Skin epidermis (tissue), 12 donors: ENCODE results near the gene STK17A.
"Not testable (repeated sequence)": the region's sequence is repeated elsewhere in the genome, so short reads cannot be mapped to it uniquely, and the experiment has no call there.

Source experiments
- H3K27ac ChIP-seq, 21 experiments: fragments of 200-600 bp; sonication (generic) in 11 of 21; one replicate each; pipeline ENCODE4 v1.5.0; 2020; ENCODE audit warnings: mild to moderate bottlenecking in 3 of 21, inconsistent platforms in 2 of 21, moderate library complexity in 2 of 21
- H3K4me3 ChIP-seq, 7 experiments: fragments of 200-600 bp; sonication (generic) in 2 of 7; one replicate each; pipeline ENCODE4 v1.5.0; 2020; ENCODE audit warnings: inconsistent platforms in 2 of 7, mild to moderate bottlenecking in 2 of 7, moderate library complexity in 1 of 7

Gene STK17A

DNA sequence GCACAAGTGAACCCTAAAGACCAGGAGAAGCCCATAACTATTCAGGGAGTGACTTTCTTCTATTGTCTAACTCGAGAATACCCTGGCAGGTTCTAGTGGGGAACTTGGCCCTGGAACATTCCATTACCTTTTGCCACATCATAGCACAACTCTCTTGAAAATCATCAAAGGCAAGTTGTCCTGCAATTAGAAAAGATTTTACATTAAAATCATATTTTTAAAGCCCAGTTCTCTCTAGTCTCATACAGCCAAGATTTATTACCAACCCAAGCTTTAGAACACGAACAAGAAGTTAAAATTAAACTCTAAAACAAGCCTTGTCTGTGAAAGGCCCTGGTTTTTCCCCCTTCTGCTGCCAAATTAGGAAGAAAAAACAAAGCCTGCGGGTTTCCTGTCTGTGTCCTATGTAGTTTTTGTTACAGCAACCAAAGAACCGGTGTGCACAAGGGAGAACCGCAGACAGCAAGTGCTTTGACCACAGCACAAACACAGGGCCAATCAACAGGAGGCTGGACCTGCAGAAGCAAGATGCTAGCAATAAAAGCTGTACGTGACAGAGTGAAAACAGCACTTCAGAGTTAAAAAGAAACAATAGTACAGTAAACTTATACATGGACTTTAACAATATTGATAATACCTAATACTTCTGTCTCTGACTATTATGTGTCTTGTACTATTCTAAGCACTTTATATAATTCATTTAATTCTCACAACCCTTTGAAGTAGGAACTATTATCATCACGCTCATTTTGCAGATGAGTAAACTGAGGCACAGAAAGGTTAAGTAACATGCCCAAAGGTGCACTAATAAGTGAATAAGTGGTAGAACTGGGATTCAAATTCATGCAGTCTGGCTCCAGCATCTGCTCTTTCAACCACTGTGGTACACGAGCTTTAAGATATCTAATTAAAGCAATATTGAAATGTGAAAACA is 65.8 kb downstream of the STK17A start:
- H3K4me3 ChIP-seq: peak overlapping the region in 1 of 7 experiments; percentile 1
- peak overlapping the region in 20 of 21 experiments; percentile 26 to 98 (median 88) for H3K27ac ChIP-seq

DNA sequence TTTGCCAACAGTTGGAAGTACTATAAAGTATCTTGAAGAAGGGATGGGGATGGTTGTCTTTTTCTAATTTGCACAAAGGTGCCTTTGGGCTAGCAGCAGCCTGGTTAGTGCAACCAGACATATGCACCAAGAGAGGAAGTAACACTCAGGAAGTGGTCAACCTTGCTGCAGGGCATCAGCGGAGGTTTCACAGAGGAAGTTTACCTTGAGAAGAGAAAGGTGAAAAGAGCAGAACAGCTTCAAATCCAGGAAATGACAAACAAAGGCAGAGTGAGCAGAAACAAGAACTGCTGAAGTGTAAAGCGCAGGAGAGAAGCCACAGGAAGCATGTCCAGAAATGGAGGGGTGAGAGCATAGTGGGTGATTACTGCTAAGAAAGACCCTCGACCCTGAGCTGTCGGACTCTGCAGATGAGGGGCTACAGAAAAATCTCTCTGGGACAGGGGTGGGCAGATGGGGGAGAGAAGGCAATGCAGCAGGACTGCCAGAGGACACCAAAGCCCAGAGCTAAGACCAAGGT is 66.9 kb downstream of the STK17A start:
- no peak overlapping the region for H3K4me3 ChIP-seq

DNA sequence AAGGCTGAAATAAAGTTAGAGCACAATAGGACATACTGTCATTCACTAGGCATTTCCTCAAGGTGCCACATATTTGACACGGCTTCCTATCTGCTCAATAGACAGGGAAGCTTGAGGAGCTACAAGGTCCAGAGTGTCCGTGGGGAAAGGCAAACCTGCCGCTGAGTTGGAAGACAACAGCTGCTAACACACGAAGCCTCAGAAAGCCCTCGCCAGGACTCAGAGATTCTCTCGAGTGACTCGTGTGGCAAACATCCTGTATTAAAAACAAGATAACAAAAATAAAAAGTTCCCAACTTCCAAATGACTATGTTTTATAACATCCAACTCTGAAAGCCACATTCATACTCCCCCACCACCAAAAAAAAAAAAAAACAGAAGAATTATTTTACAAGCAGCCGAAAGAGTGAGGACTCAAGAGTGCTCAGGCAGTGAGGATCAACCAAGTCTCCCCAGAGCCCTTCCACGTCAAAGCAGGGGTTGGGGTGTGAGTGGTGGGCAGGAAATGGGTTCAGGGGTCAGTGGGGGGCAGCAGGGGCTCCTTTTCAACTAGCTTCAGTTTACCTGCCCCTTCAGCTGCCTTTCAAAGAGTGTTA is 67.6 kb downstream of the STK17A start:
- Histone ChIP-seq H3K4me3 (no peak overlapping the region), H3K27ac (peak overlapping the region in 19 of 21 experiments; percentile 13 to 98 (median 72))

More for the DNA sequence above, 66.9 kb downstream of the STK17A start:
- H3K27ac ChIP-seq: peak overlapping the region in 18 of 21 experiments; percentile 13 to 98 (median 76)

DNA sequence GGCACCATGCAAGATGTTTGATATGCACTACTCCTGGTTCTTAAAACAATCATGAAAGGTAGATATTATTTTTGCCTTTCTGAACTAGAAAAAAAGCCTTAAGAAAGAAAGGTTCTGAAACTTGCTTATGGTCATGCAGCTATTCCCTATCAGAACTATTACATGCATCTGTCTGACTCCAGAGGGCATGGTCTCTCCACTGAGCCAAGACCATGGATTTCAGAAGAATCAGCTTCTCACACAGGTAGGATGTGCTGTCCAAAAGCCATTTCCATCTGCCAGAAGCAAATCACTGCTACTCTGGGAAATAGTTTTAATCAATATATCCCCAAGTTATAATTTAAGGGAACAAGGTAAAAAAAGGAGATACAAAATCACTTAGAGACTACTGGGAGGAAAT is 69.5 kb downstream of the STK17A start:
- H3K27ac ChIP-seq: peak overlapping the region in 12 of 21 experiments; percentile 8 to 98 (median 93)

DNA sequence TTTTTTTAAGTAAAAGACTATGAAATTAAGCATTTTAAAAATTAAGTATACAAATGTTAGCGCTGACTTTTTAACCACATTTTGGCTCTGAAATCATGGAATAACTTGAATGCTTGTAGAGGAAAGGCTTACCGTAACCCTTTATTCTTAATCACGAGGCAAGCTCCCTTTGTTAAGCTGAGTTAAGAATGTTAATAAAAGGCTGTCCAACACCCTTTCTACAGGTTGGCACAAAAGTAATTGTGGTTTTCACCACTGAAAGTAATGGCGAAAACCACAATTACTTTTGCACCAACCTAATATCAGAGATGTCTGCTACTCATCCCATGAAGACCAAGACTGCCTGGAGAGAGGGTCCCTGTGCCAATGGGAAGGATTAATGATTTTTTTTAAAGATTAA is 70.6 kb downstream of the STK17A start:
- Histone ChIP-seq H3K27ac (peak overlapping the region in 3 of 21 experiments; percentile 4 to 39 (median 29)), H3K4me3 (no peak overlapping the region)

More for the DNA sequence above, 69.5 kb downstream of the STK17A start:
- no peak overlapping the region for H3K4me3 ChIP-seq

DNA sequence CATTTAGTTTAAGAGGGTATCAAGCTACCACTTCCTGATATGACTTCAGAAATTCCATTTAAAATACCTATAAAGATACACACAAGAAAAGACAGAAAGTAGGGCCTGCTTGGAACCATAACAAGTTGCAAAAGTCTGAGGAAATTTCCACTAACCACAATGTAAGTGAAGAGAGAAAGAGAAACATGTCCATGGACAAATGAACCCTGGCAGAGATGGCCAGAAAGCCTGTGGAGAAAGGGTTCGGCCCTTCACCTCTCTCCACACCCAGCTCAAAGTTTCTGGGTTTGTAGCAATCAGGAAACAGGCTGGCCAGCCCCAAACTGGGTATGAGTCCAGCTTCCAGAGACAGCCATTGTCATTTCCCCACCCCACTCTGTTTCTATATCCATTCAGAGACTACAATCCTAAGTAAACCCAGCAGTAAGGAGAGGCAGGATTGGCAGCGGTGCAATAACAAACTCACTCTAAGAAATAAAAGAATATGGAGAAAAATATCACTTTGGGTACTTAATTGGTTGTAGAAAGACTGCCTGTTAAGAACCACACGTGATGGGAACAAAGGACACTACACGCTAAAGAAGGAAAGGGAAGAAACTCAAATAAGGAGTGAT is 71.1 kb downstream of the STK17A start:
- Histone ChIP-seq H3K27ac (peak overlapping the region in 2 of 21 experiments; percentile 4 to 40), H3K4me3 (no peak overlapping the region)

DNA sequence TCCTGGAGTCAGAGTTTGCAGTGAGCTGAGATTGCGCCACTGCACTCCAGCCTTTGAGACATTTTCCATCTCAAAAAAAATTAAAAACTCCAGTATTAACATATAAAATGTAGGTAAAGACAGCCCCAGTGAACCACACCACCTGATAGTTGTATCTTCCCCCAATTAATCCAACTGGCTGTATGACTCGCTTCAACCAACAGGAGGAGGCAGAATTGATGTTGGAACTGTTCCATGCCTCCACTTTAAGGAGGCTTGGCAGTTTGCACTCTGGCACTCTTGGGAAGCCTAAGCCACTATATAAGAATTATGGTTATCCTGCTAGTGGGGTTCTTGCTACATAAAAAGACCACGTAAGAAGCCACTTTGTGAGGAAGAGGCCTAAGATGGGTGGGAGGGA is 72.7 kb downstream of the STK17A start:
- no peak overlapping the region for H3K4me3 ChIP-seq
- no peak overlapping the region for H3K27ac ChIP-seq

DNA sequence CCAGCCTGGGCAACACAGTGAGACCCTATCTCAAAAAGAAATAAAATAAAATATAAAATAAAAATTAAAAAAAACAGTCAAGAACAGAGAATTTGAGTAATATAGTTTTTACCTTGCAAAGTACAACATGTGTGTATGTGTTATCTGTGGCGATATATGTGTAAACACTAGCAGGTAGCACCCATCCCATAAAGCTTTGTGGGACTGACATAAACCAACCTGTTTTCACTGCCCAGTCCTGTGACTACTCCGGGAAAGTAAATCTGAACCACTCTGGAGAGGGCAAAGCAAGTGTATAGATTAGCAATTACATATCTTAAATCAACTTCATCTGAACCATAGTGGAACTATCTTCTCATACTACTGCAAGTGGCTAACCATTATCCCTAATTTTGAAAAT is 74.1 kb downstream of the STK17A start:
- Histone ChIP-seq H3K27ac (no peak overlapping the region), H3K4me3 (no peak overlapping the region)

DNA sequence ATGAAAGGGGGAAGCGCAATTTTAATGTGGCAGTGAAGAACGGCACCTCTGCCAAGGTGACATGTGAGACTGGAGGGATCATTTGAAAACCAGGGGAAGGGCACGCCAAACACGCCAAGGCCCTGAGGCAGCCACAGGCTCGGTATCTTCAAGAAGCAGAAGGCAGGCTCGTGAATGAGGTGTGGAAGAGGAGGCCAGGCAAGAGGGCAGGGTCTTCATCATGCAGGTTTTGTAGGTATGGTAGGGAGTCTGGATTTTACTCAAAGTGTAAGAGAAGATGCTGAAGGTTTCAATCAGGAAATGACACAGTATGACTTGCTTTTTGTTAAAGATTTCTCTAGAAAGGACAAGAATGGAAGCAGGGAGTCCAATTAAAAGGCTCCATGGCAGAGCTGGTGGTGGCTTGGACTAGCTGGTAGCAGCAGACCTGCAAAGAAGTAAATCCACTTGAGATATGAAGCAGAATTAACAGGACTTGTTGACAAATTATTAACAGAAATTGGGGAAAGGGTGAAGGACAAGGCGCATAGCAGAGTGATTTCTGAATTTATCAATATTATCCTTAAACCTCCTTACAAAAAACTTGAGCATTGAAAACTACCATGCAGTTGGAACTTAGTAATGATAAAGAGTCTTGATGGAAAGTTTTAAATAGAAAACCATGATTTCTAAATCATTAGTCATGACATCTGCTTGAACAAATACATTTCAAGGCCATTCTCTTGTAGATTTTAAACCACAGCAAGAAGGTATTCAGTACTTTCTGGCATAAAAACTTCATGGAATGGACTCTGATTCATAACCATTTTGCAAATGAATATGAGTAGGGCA is 76.0 kb downstream of the STK17A start:
- H3K27ac ChIP-seq: peak overlapping the region in 13 of 21 experiments; percentile 7 to 91 (median 53)
- H3K4me3 ChIP-seq: no peak overlapping the region

DNA sequence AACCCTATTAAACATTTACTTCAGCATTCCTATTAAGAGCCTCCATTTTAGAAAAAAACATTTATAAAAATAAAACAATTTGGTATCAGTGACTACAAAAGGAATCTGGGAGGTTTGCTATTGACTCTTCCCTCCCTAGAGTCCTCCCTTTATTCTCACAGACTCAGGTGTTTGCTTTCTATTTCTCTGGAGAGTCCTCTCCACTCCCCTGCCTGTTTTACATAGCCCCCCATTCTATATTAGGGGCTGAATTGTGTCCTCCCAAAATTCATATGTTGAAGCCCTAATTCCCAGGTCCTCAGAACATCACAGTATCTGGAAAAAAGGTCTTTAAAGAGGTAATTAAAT is 76.6 kb downstream of the STK17A start:
- Histone ChIP-seq H3K4me3 (no peak overlapping the region), H3K27ac (peak overlapping the region in 7 of 21 experiments; percentile 34 to 91 (median 56))

DNA sequence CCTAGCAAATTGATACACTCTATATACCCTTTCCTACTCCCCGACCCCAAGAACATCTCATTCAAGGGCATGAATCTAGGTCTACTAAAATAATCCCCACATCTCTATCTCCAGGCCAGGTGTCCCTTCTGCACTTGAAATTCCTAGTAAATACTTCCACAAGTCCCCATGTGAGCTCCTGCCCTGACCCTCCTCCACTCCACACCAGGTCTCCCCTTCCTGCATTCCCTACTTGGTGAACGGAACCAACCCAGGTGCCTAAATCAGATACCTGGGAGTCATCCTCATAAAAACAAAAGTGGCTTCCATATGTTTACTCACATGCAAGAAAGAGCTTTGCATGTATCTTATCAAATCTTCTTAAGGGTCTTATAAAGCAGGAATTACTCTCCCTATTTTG is 77.2 kb downstream of the STK17A start:
- no peak overlapping the region for H3K4me3 ChIP-seq
- peak overlapping the region in 3 of 21 experiments; percentile 39 to 91 (median 74) for H3K27ac ChIP-seq

DNA sequence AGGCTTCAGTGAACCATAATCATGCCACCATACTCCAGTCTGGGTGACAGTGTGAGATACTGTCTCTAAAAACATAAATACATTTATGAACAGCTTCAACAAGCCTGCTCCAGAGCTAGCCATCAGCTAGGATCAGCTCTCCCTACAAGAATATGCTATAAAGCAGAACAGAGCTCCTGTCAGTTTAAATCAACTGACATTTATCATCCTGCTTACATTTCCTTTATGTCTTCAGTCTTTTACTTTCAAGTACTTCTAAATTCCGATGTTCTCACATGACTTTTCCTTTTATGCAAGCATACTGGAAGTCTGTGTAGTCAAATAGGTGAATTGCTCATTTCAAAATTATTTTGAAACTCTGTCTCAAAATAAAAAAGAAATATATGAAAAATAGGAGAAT is 81.8 kb downstream of the STK17A start:
- Histone ChIP-seq H3K27ac (no peak overlapping the region), H3K4me3 (no peak overlapping the region)

DNA sequence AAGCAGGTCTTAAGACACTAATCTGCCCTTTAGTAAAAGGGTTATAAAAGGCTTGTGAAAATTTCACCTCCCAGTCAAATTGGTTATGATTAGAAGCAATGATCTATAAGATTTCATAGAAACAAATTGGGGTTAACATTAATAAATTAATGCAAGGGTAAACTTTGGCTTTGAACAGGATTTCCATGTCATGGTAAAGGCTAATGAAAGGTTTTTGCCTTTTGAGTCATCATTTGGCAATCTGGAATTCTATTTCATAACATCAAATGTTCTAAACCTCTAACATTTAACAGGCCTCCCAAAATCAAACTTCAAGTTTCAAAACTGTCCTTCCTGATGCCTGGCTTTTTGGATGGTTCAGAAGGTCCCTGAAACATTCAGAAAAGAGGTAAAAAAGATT is 84.0 kb downstream of the STK17A start:
- no peak overlapping the region for H3K4me3 ChIP-seq
- no peak overlapping the region for H3K27ac ChIP-seq

DNA sequence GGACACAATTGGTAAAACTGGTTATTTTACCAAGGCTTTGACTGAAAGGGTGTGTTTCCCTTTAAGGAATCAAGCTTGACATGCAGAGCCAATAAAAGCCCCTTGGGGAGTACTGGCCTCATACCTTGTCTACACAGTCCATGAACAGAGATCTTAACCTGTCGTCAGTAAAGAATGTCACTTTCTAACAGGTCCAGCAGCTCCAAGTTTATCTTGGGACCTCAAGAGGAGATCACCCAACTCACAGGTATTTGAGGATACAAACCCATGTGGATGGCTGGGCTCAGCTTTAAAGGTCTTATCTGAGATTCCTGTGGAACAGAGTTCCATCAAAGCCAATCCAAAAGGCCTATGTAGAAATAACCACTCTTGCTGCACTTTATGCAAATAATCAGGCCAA is 85.1 kb downstream of the STK17A start:
- no peak overlapping the region for H3K4me3 ChIP-seq
- no peak overlapping the region for H3K27ac ChIP-seq

DNA sequence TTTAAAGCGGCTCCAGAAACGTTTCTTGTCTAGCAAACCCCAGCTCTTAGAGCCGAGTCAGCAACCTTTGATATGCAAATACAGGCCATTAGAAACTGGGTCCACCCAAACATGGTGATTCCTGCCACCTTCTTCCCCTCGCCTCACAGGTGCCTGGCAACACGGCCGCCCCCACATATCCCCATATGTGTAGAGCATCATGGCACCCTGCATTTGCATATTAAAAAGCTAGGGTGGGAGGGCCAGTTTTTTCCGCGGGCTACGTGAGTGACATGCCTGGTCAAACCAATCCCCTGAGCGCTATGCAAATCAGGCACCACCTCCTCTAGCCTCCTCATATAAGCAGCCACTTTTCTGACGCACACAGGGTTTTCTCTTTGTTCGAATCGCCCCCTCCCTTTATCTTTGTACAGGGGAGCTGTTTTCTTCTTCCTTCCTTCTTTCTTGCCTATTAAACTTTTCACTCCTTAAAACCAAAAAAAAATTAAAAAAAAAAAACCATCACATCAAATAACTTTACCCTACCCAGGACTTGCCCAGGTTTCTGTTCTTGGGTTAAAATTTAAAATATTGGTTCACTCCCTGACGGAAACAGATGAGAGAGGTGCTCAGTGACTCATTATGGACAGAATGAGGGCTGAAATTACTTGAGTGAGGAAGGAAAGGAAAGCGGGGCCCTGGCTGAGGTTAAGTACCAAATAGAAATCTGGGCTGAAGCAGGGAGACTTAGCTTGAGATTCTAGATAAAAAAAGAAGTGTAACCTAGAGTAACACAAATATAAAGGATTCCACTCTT is 86.6 kb downstream of the STK17A start:
- Histone ChIP-seq H3K4me3 (no peak overlapping the region), H3K27ac (peak overlapping the region in 3 of 21 experiments; percentile 7 to 53 (median 11))

DNA sequence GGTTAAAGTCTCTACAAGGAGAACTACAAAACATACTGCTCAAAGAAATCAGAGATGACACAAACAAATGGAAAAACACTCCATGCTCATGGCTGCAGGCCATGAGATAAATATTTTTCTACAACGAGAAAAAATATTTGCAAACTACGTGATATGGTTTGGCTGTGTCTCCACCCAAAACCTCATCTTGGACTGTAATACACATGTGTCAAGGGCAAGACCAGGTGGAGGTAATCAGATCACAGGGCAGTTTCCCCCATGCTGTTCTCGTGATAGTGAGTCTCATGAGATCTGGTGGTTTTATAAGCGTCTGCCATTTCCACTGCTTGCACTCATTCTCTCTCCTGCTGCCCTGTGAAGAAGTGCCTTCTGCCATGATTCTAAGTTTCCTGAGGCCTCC is 88.6 kb downstream of the STK17A start:
- H3K4me3 ChIP-seq: no peak overlapping the region
- H3K27ac ChIP-seq: no peak overlapping the region

DNA sequence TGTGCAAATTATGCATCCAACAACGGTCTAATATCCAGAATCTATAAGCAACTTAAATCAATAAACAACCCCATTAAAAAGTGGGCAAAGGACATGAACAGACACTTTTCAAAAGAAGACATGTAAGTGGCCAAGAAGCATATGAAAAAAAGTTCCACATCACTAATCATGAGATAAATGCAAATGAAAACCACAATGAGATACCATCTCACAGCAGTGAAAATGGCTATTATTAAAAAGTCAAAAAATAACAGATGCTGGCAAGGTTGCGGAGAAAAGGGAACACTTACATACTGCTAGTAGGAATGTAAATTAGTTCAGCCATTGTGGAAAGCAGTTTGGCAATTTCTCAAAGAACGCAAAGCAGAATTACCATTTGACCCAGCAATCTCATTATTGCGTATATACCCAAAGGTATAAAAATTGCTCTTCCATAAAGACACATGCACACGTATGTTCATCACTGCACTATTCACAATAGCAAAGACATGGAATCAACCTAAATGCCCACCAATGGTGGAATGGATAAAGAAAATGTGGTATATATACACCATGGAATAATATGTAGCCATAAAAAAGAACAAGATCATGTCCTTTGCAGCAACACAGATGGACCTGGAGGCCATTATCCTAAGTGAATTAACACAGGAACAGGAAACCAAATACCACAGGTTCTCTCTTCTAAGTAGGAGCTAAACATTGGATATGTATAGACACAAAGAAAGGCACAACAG is 90.5 kb downstream of the STK17A start:
- H3K27ac ChIP-seq, H3K4me3 ChIP-seq: not testable (repeated sequence)
